Measurements from ENCODE around the gene SERPINA1.
A peak's percentile ranks its signal among the peaks of the same experiment; 100 is the strongest.
"Not testable (repeated sequence)": the region's sequence is repeated elsewhere in the genome, so short reads cannot be mapped to it uniquely, and the experiment has no call there.

The SERPINA1 gene

GRCh38 chr14:94388384-94389103, at the start of gene SERPINA1:
TSS of gene SERPINA1 (minus strand) at chr14:94388602. CDS start at chr14:94383237, 5,365 bp downstream.
- H3K27me3 Mint-ChIP-seq (ENCODE audit: low read depth): no peaks in the 10 kb centered on the region
- no peaks in the 10 kb centered on the region for H3K36me3 Mint-ChIP-seq (ENCODE audit: low read depth)
- peak; percentile 10 for DNase-seq (ENCODE audit: low spot score)
- H3K4me1 Mint-ChIP-seq (ENCODE audit: low read depth): peaks cover 15% of the 10 kb centered on the region
- H3K9me3 Mint-ChIP-seq: no peaks in the 10 kb centered on the region
- H3K27ac Mint-ChIP-seq: no peak within 1 kb of the TSS
- H3K4me3 Mint-ChIP-seq: no peak within 1 kb of the TSS

GRCh38 chr14:94428610-94429009, 40.2 kb upstream of the SERPINA1 start:
- peaks cover 16% of the 10 kb centered on the region for H3K27me3 Mint-ChIP-seq (ENCODE audit: low read depth)
- H3K27ac Mint-ChIP-seq: no peak overlapping the region
- H3K36me3 Mint-ChIP-seq (ENCODE audit: low read depth): no peaks in the 10 kb centered on the region

GRCh38 chr14:94427016-94427613, 38.7 kb upstream of the SERPINA1 start:
- Mint-ChIP-seq H3K27me3 (ENCODE audit: low read depth) (peaks cover 14% of the 10 kb centered on the region), H3K27ac (no peak overlapping the region), H3K9me3 (no peaks in the 10 kb centered on the region), H3K36me3 (ENCODE audit: low read depth) (no peaks in the 10 kb centered on the region), H3K4me1 (ENCODE audit: low read depth) (peaks cover 3% of the 10 kb centered on the region), H3K4me3 (no peak overlapping the region)
- no peak for DNase-seq (ENCODE audit: low spot score)

More at GRCh38 chr14:94428610-94429009, 40.2 kb upstream of the SERPINA1 start:
- DNase-seq (ENCODE audit: low spot score): no peak
- Mint-ChIP-seq H3K9me3 (no peaks in the 10 kb centered on the region), H3K4me1 (ENCODE audit: low read depth) (no peaks in the 10 kb centered on the region), H3K4me3 (no peak overlapping the region)

- no peak overlapping the region for H3K4me3 Mint-ChIP-seq
- H3K27ac Mint-ChIP-seq: no peak overlapping the region
- peaks cover 3% of the 10 kb centered on the region for H3K4me1 Mint-ChIP-seq (ENCODE audit: low read depth)
- DNase-seq (ENCODE audit: low spot score): no peak
- no peaks in the 10 kb centered on the region for H3K9me3 Mint-ChIP-seq
- peaks cover 14% of the 10 kb centered on the region for H3K27me3 Mint-ChIP-seq (ENCODE audit: low read depth)
- no peaks in the 10 kb centered on the region for H3K36me3 Mint-ChIP-seq (ENCODE audit: low read depth)
Observed at GRCh38 chr14:94426526-94426925, 38.1 kb upstream of the SERPINA1 start.

GRCh38 chr14:94424371-94424770, 36.0 kb upstream of the SERPINA1 start:
- no peak for DNase-seq (ENCODE audit: low spot score)
- H3K27me3 Mint-ChIP-seq (ENCODE audit: low read depth): peaks cover 14% of the 10 kb centered on the region
- H3K27ac Mint-ChIP-seq: no peak overlapping the region
- H3K4me3 Mint-ChIP-seq: no peak overlapping the region
- H3K36me3 Mint-ChIP-seq (ENCODE audit: low read depth): no peaks in the 10 kb centered on the region
- peaks cover 3% of the 10 kb centered on the region for H3K4me1 Mint-ChIP-seq (ENCODE audit: low read depth)
- H3K9me3 Mint-ChIP-seq: no peaks in the 10 kb centered on the region

GRCh38 chr14:94423453-94424056, 35.2 kb upstream of the SERPINA1 start:
- DNase-seq (ENCODE audit: low spot score): peak; percentile 27
- H3K4me1 Mint-ChIP-seq (ENCODE audit: low read depth): peaks cover 3% of the 10 kb centered on the region
- H3K27ac Mint-ChIP-seq: no peak overlapping the region
- H3K36me3 Mint-ChIP-seq (ENCODE audit: low read depth): no peaks in the 10 kb centered on the region
- H3K9me3 Mint-ChIP-seq: no peaks in the 10 kb centered on the region
- peaks cover 14% of the 10 kb centered on the region for H3K27me3 Mint-ChIP-seq (ENCODE audit: low read depth)
- no peak overlapping the region for H3K4me3 Mint-ChIP-seq

- no peaks in the 10 kb centered on the region for H3K36me3 Mint-ChIP-seq (ENCODE audit: low read depth)
- H3K4me3 Mint-ChIP-seq: no peak overlapping the region
- peaks cover under 1% of the 10 kb centered on the region for H3K9me3 Mint-ChIP-seq
- H3K4me1 Mint-ChIP-seq (ENCODE audit: low read depth): peaks cover 3% of the 10 kb centered on the region
- no peak for DNase-seq (ENCODE audit: low spot score)
- H3K27me3 Mint-ChIP-seq (ENCODE audit: low read depth): peaks cover 14% of the 10 kb centered on the region
- no peak overlapping the region for H3K27ac Mint-ChIP-seq
Observed at GRCh38 chr14:94421316-94421715, 32.9 kb upstream of the SERPINA1 start.

- H3K27me3 Mint-ChIP-seq (ENCODE audit: low read depth); H3K4me3 Mint-ChIP-seq; DNase-seq (ENCODE audit: low spot score); H3K4me1 Mint-ChIP-seq (ENCODE audit: low read depth); H3K36me3 Mint-ChIP-seq (ENCODE audit: low read depth); H3K9me3 Mint-ChIP-seq; H3K27ac Mint-ChIP-seq: not testable (repeated sequence)
Observed at GRCh38 chr14:94417497-94418205, 29.2 kb upstream of the SERPINA1 start.

GRCh38 chr14:94412671-94413638, 24.6 kb upstream of the SERPINA1 start:
- H3K27ac Mint-ChIP-seq: no peak overlapping the region
- H3K4me3 Mint-ChIP-seq: no peak overlapping the region
- DNase-seq (ENCODE audit: low spot score): no peak

GRCh38 chr14:94411638-94412037, 23.2 kb upstream of the SERPINA1 start:
- H3K4me3 Mint-ChIP-seq: no peak overlapping the region
- H3K27me3 Mint-ChIP-seq (ENCODE audit: low read depth): peaks cover 2% of the 10 kb centered on the region
- no peak for DNase-seq (ENCODE audit: low spot score)
- no peaks in the 10 kb centered on the region for H3K4me1 Mint-ChIP-seq (ENCODE audit: low read depth)
- H3K9me3 Mint-ChIP-seq: peaks cover 4% of the 10 kb centered on the region
- H3K27ac Mint-ChIP-seq: no peak overlapping the region
- no peaks in the 10 kb centered on the region for H3K36me3 Mint-ChIP-seq (ENCODE audit: low read depth)

More at GRCh38 chr14:94412671-94413638, 24.6 kb upstream of the SERPINA1 start:
- Mint-ChIP-seq H3K27me3 (ENCODE audit: low read depth) (peaks cover 2% of the 10 kb centered on the region), H3K4me1 (ENCODE audit: low read depth) (no peaks in the 10 kb centered on the region), H3K9me3 (peaks cover 4% of the 10 kb centered on the region), H3K36me3 (ENCODE audit: low read depth) (no peaks in the 10 kb centered on the region)

- H3K9me3 Mint-ChIP-seq; DNase-seq (ENCODE audit: low spot score); H3K36me3 Mint-ChIP-seq (ENCODE audit: low read depth); H3K27ac Mint-ChIP-seq; H3K4me1 Mint-ChIP-seq (ENCODE audit: low read depth); H3K4me3 Mint-ChIP-seq; H3K27me3 Mint-ChIP-seq (ENCODE audit: low read depth): not testable (repeated sequence)
Observed at GRCh38 chr14:94409430-94409829, 21.0 kb upstream of the SERPINA1 start.

GRCh38 chr14:94408546-94409095, 20.2 kb upstream of the SERPINA1 start:
- Mint-ChIP-seq H3K36me3 (ENCODE audit: low read depth) (no peaks in the 10 kb centered on the region), H3K4me1 (ENCODE audit: low read depth) (no peaks in the 10 kb centered on the region), H3K27ac (no peak overlapping the region), H3K4me3 (no peak overlapping the region), H3K9me3 (no peaks in the 10 kb centered on the region), H3K27me3 (ENCODE audit: low read depth) (peaks cover 2% of the 10 kb centered on the region)
- DNase-seq (ENCODE audit: low spot score): no peak

- no peaks in the 10 kb centered on the region for H3K9me3 Mint-ChIP-seq
- no peaks in the 10 kb centered on the region for H3K36me3 Mint-ChIP-seq (ENCODE audit: low read depth)
- no peaks in the 10 kb centered on the region for H3K4me1 Mint-ChIP-seq (ENCODE audit: low read depth)
- DNase-seq (ENCODE audit: low spot score): no peak
- H3K27me3 Mint-ChIP-seq (ENCODE audit: low read depth): peaks cover 2% of the 10 kb centered on the region
- no peak overlapping the region for H3K4me3 Mint-ChIP-seq
- H3K27ac Mint-ChIP-seq: no peak overlapping the region
Observed at GRCh38 chr14:94407906-94408305, 19.5 kb upstream of the SERPINA1 start.

All from T-helper 2 cell treated with Interferon-gamma antibody and Interleukin-4, amounts not matched to agents 5 μg/mL and 100 μg/mL, for 36 hours (primary cell).